Activated naive CD8-positive, alpha-beta T cell treated with anti-CD3 and anti-CD28 coated beads, Interleukin-2, amount 50 U/mL, for 16 hours (primary cell): Measurements from ENCODE around the gene ELK4.

ENCODE experiments used
- DNase-seq: peaks from one replicate; pipeline ENCODE4 v3.0.0-alpha.2; 2020; ENCODE audit warnings: low read depth, low spot score

Gene ELK4

GRCh38 chr1:205631768-205632668 is at the start of gene ELK4:
Gene ELK4 (minus strand): TSS chr1:205632011. CDS start chr1:205623882, 8,129 bp downstream.
- peak; percentile 100 for DNase-seq

- DNase-seq = no peak
These were observed 49.6 kb upstream of the ELK4 start for GRCh38 chr1:205681364-205681763.

GRCh38 chr1:205680073-205680851 is 48.5 kb upstream of the ELK4 start, which contains the start of gene SLC45A3:
Gene SLC45A3 (minus strand): TSS chr1:205680509. CDS start chr1:205664656, 15,853 bp downstream.
- DNase-seq = peak; percentile 14

GRCh38 chr1:205678286-205679111 is 46.7 kb upstream of the ELK4 start:
- no peak for DNase-seq

GRCh38 chr1:205677167-205677566 is 45.4 kb upstream of the ELK4 start:
- no peak for DNase-seq

GRCh38 chr1:205676597-205676996 is 44.8 kb upstream of the ELK4 start:
- no peak for DNase-seq

- DNase-seq = no peak
These were observed 44.2 kb upstream of the ELK4 start for GRCh38 chr1:205676002-205676401.

GRCh38 chr1:205675247-205675646 is 43.4 kb upstream of the ELK4 start:
- no peak for DNase-seq

- DNase-seq = no peak
These were observed 41.2 kb upstream of the ELK4 start for GRCh38 chr1:205672970-205673369.

GRCh38 chr1:205672395-205672889 is 40.6 kb upstream of the ELK4 start:
- DNase-seq = no peak

- no peak for DNase-seq
These were observed 39.0 kb upstream of the ELK4 start for GRCh38 chr1:205670611-205671430.

- DNase-seq = no peak
These were observed 38.3 kb upstream of the ELK4 start for GRCh38 chr1:205670150-205670446.

- DNase-seq = no peak
These were observed 37.7 kb upstream of the ELK4 start for GRCh38 chr1:205669341-205670149.

- no peak for DNase-seq
These were observed 37.1 kb upstream of the ELK4 start for GRCh38 chr1:205668951-205669340.

- DNase-seq = no peak
These were observed 36.3 kb upstream of the ELK4 start for GRCh38 chr1:205667909-205668643.

- DNase-seq = no peak
These were observed 34.8 kb upstream of the ELK4 start for GRCh38 chr1:205666372-205667166.

- DNase-seq = no peak
These were observed 33.6 kb upstream of the ELK4 start for GRCh38 chr1:205665201-205666045.
